ENCODE data around the gene ATG9B. TPM values are rescaled to one million over a fixed set of nuclear protein-coding genes. Genes with fewer than 3 reads are reported as not detected.

The ATG9B gene
- total and polyA plus RNA-seq, 2 of the 13 experiments (the other 11 are each of a cell fraction or from before 2014, with no cell fraction given): 0.24 TPM; not detected in 1

- TF ChIP-seq ZNF407 (CRISPR knock-in tag; IDR thresholded peaks at IDR 0.05; ENCODE audit: not compliant biosample characterization) (no peak), HDAC6 (IDR thresholded peaks at IDR 0.05; ENCODE audit: low read depth, low read length) (no peak), TEAD3 (CRISPR knock-in tag; optimal IDR thresholded peaks at IDR 0.05; ENCODE audit: borderline replicate concordance) (peak; percentile 5), ESRRA (CRISPR knock-in tag; IDR thresholded peaks at IDR 0.05; ENCODE audit: low read depth) (no peak), PCBP2 (optimal IDR thresholded peaks at IDR 0.05; ENCODE audit: low read depth, low read length, poor library complexity, severe bottlenecking) (no peak), SPEN (CRISPR knock-in tag; IDR thresholded peaks at IDR 0.05; ENCODE audit: low read depth) (0 out of 2 replicates have a peak, but pooled peaks have one; percentile 49), MIER2 (CRISPR knock-in tag; IDR thresholded peaks at IDR 0.05) (no peak), ZNF577 (CRISPR knock-in tag; IDR thresholded peaks at IDR 0.05; ENCODE audit: borderline replicate concordance, low read depth) (no peak), TFAP4 (IDR thresholded peaks at IDR 0.05; ENCODE audit: borderline replicate concordance, low read depth) (peak; percentile 95), ZNF891 (CRISPR knock-in tag; IDR thresholded peaks at IDR 0.05) (peak; percentile 53; the same call in 1 of the 2 replicates), SNAI1 (CRISPR knock-in tag; IDR thresholded peaks at IDR 0.05; ENCODE audit: borderline replicate concordance) (no peak), MLLT10 (CRISPR knock-in tag; IDR thresholded peaks at IDR 0.05) (no peak), ZBTB1 (CRISPR knock-in tag; IDR thresholded peaks at IDR 0.05; ENCODE audit: borderline replicate concordance) (no peak), PAX8 (CRISPR knock-in tag; IDR thresholded peaks at IDR 0.05; ENCODE audit: borderline replicate concordance) (no peak), HDAC1 (CRISPR knock-in tag; IDR thresholded peaks at IDR 0.05) (peak; percentile 60; the same call in 1 of the 2 replicates), RARA (CRISPR knock-in tag; IDR thresholded peaks at IDR 0.05) (peak; percentile 51), ZNF20 (CRISPR knock-in tag; IDR thresholded peaks at IDR 0.05) (no peak), U2AF1 (optimal IDR thresholded peaks at IDR 0.05; ENCODE audit: low read depth, low read length) (no peak), ZNF569 (CRISPR knock-in tag; IDR thresholded peaks at IDR 0.05; ENCODE audit: borderline replicate concordance) (no peak), SP4 (CRISPR knock-in tag; IDR thresholded peaks at IDR 0.05) (peak; percentile 94), ZNF878 (CRISPR knock-in tag; IDR thresholded peaks at IDR 0.05) (peak; percentile 51), SMC3 (IDR thresholded peaks at IDR 0.05; ENCODE audit: low read length) (no peak)
Measured at GRCh38 chr7:151057989-151058780, 33.9 kb upstream of the ATG9B start (continued).
